Chondrocyte (in vitro differentiated cells): ENCODE measurements around the gene ARID4B. TPM values are rescaled to one million over a fixed set of nuclear protein-coding genes. Genes with fewer than 3 reads are reported as not detected.

ENCODE experiments used
- DNase-seq: peaks from one replicate; pipeline ENCODE4 v3.0.0; 2021; ENCODE audit warnings: mixed read lengths, low spot score
- H3K27ac Mint-ChIP-seq: one replicate; pipeline ENCODE4 v1.8.0; 2021; ENCODE audit warnings: mild to moderate bottlenecking, moderate library complexity, mixed read lengths; ENCODE audit not compliant: unreplicated experiment
- H3K27me3 Mint-ChIP-seq: 2 replicates; pipeline ENCODE4 v1.8.0; 2021; ENCODE audit warnings: low read depth, mixed read lengths
- H3K36me3 Mint-ChIP-seq: 2 replicates; pipeline ENCODE4 v1.8.0; 2021; ENCODE audit warnings: low read depth, mixed read lengths
- H3K4me1 Mint-ChIP-seq: 2 replicates; pipeline ENCODE4 v1.8.0; 2021; ENCODE audit warnings: low read depth, mild to moderate bottlenecking, mixed read lengths
- H3K4me3 Mint-ChIP-seq: one replicate; pipeline ENCODE4 v1.8.0; 2021; ENCODE audit warnings: mild to moderate bottlenecking, moderate library complexity, mixed read lengths; ENCODE audit not compliant: unreplicated experiment
- H3K9me3 Mint-ChIP-seq: 2 replicates; pipeline ENCODE4 v1.8.0; 2021; ENCODE audit warnings: low read depth, mixed read lengths
- CTCF ChIP-seq: fragments of 200-600 bp; sonication (generic); IDR thresholded peaks from 2 replicates; pipeline ENCODE4 v1.5.0; 2021; ENCODE audit warnings: antibody characterized with exemption, mild to moderate bottlenecking, moderate library complexity
- total RNA-seq: library from RNA; stranded (reverse); gene quantifications from 3 replicates; pipeline ENCODE4 v1.2.1, GENCODE V29; 2021

Gene ARID4B
- total RNA-seq, 1 donor from 2014 or later = 26.5 TPM

GRCh38 chr1:235151033-235151432 lies 176.9 kb downstream of the ARID4B start:
- no peak for DNase-seq
- peaks cover 38% of the 10 kb centered on the region for H3K36me3 Mint-ChIP-seq
- no peaks in the 10 kb centered on the region for H3K9me3 Mint-ChIP-seq
- no peaks in the 10 kb centered on the region for H3K27me3 Mint-ChIP-seq
- TF ChIP-seq CTCF = no peak
- H3K4me3 Mint-ChIP-seq = no peak overlapping the region
- H3K27ac Mint-ChIP-seq = no peak overlapping the region
- H3K4me1 Mint-ChIP-seq = no peaks in the 10 kb centered on the region

GRCh38 chr1:235149824-235150223 lies 178.2 kb downstream of the ARID4B start:
- no peak overlapping the region for H3K27ac Mint-ChIP-seq
- TF ChIP-seq CTCF = no peak
- H3K36me3 Mint-ChIP-seq = peaks cover 41% of the 10 kb centered on the region
- H3K27me3 Mint-ChIP-seq = no peaks in the 10 kb centered on the region
- no peaks in the 10 kb centered on the region for H3K4me1 Mint-ChIP-seq
- H3K4me3 Mint-ChIP-seq = no peak overlapping the region
- H3K9me3 Mint-ChIP-seq = no peaks in the 10 kb centered on the region
- DNase-seq = no peak

DNA sequence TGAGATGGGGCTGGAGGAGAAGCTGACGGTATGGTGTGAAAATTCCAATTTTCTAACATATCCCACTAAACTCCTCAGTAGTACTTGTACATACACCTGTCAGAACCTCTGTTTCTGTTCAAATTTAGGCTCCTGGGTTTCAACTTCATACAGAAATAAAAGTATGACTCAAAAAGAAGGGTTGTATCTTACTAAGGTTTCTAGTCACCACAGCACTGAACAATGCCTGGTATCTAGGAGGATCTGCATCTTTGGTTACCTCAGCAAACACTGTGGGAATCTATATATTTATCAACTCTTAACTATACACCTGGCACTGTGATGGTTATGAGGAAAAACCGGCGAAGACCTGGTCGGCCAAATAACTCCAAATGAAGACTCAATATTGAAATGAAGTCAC lies 180.7 kb downstream of the ARID4B start:
- no peaks in the 10 kb centered on the region for H3K4me1 Mint-ChIP-seq
- no peaks in the 10 kb centered on the region for H3K27me3 Mint-ChIP-seq
- peaks cover 32% of the 10 kb centered on the region for H3K36me3 Mint-ChIP-seq
- no peaks in the 10 kb centered on the region for H3K9me3 Mint-ChIP-seq
- no peak overlapping the region for H3K4me3 Mint-ChIP-seq
- no peak for TF ChIP-seq CTCF
- DNase-seq = no peak
- H3K27ac Mint-ChIP-seq = no peak overlapping the region

DNA sequence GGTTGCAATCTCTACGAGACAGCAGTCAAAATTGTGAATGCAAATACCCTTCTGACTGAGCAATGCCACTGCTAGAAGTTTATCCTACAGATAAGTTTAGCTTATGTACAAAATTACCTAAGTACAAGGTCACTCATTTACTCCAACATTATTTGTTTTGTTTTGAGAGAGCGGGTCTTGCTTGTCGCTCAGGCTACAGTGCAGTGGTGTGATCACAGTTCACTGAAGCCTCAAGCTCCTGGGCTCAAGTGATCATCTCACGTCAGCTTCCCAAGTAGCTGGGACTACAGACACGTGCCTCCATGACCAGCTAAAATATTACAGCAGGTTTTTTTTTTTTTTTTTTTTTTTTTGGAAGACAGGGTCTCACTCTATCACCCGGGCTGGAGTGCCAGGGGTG lies 182.3 kb downstream of the ARID4B start:
- Mint-ChIP-seq H3K36me3 (peaks cover 29% of the 10 kb centered on the region), H3K27ac (no peak overlapping the region), H3K4me1 (no peaks in the 10 kb centered on the region), H3K27me3 (no peaks in the 10 kb centered on the region), H3K4me3 (no peak overlapping the region), H3K9me3 (no peaks in the 10 kb centered on the region)
- TF ChIP-seq CTCF = no peak
- no peak for DNase-seq

GRCh38 chr1:235142991-235143390 lies 185.0 kb downstream of the ARID4B start:
- Mint-ChIP-seq H3K27ac (no peak overlapping the region), H3K4me3 (no peak overlapping the region), H3K36me3 (peaks cover 33% of the 10 kb centered on the region), H3K27me3 (no peaks in the 10 kb centered on the region), H3K9me3 (no peaks in the 10 kb centered on the region), H3K4me1 (peaks cover 6% of the 10 kb centered on the region)
- DNase-seq = no peak
- no peak for TF ChIP-seq CTCF
